HEK293 (cell line): Measurements from ENCODE around the gene C11orf71.

ENCODE experiments used
- YY1 ChIP-seq: fragments of 450-650 bp; formaldehyde crosslinking; IDR thresholded peaks from 2 replicates; pipeline ENCODE4 v1.5.1; 2018; ENCODE audit warnings: missing biosample characterization, missing genetic modification characterization
- ZNF121 ChIP-seq: fragments of 450-650 bp; formaldehyde crosslinking; IDR thresholded peaks from 2 replicates; pipeline ENCODE4 v1.5.1; 2016; ENCODE audit warnings: missing biosample characterization, missing genetic modification characterization
- ZNF529 ChIP-seq: fragments of 450-650 bp; formaldehyde crosslinking; IDR thresholded peaks from 2 replicates; pipeline ENCODE4 v1.5.1; 2017; ENCODE audit warnings: missing genetic modification characterization, missing biosample characterization; ENCODE audit not compliant: insufficient replicate concordance
- ZNF792 ChIP-seq: fragments of 450-650 bp; formaldehyde crosslinking; IDR thresholded peaks from 2 replicates; pipeline ENCODE4 v1.5.1; 2016; ENCODE audit warnings: missing biosample characterization, missing genetic modification characterization
- TF ChIP-seq, protein P1 (sequence below): fragments of 450-650 bp; formaldehyde crosslinking; IDR thresholded peaks from 2 replicates; pipeline ENCODE4 v1.5.1; 2016; ENCODE audit warnings: missing biosample characterization, missing genetic modification characterization
- TF ChIP-seq, protein P2 (sequence below): fragments of 450-650 bp; formaldehyde crosslinking; conservative IDR thresholded peaks from 2 replicates; pipeline ENCODE4 v1.5.1; 2016; ENCODE audit warnings: low read depth, missing biosample characterization, missing genetic modification characterization

DNA sequence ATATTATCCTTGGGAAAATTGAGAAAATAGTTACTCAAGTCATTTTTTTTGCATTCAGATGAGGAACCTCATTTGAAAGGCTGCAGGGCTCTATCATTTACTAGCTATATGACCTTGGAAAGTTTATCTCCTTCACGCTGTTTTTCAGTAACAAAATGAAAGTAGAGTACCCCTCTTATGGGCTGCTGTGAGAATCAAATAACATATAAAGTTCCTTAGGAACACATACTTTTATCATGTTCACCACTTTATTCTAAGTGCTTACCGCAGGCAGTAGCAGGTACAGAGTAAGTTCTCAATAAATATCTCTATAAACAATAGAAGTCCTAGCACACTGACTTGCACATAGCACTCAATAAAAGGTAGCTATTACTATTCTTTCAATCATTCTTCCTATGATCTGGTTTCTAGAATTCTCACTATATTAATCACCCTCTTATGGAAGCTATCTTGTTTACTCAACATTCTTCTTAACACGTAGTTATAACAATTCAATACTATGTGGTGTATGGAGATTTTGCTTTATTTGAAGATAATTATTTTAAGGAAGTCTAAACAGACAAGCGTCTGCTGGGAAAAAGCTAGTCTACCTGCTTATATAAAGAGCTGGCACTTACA is 1.9 kb downstream of the C11orf71 start:
- TF ChIP-seq ZNF121 = no peak
- TF ChIP-seq, protein P1, sequence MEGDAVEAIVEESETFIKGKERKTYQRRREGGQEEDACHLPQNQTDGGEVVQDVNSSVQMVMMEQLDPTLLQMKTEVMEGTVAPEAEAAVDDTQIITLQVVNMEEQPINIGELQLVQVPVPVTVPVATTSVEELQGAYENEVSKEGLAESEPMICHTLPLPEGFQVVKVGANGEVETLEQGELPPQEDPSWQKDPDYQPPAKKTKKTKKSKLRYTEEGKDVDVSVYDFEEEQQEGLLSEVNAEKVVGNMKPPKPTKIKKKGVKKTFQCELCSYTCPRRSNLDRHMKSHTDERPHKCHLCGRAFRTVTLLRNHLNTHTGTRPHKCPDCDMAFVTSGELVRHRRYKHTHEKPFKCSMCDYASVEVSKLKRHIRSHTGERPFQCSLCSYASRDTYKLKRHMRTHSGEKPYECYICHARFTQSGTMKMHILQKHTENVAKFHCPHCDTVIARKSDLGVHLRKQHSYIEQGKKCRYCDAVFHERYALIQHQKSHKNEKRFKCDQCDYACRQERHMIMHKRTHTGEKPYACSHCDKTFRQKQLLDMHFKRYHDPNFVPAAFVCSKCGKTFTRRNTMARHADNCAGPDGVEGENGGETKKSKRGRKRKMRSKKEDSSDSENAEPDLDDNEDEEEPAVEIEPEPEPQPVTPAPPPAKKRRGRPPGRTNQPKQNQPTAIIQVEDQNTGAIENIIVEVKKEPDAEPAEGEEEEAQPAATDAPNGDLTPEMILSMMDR = no peak
- TF ChIP-seq ZNF529 (tag by site-specific recombination) = no peak
- TF ChIP-seq YY1 (tag by site-specific recombination) = no peak
- TF ChIP-seq, protein P2, sequence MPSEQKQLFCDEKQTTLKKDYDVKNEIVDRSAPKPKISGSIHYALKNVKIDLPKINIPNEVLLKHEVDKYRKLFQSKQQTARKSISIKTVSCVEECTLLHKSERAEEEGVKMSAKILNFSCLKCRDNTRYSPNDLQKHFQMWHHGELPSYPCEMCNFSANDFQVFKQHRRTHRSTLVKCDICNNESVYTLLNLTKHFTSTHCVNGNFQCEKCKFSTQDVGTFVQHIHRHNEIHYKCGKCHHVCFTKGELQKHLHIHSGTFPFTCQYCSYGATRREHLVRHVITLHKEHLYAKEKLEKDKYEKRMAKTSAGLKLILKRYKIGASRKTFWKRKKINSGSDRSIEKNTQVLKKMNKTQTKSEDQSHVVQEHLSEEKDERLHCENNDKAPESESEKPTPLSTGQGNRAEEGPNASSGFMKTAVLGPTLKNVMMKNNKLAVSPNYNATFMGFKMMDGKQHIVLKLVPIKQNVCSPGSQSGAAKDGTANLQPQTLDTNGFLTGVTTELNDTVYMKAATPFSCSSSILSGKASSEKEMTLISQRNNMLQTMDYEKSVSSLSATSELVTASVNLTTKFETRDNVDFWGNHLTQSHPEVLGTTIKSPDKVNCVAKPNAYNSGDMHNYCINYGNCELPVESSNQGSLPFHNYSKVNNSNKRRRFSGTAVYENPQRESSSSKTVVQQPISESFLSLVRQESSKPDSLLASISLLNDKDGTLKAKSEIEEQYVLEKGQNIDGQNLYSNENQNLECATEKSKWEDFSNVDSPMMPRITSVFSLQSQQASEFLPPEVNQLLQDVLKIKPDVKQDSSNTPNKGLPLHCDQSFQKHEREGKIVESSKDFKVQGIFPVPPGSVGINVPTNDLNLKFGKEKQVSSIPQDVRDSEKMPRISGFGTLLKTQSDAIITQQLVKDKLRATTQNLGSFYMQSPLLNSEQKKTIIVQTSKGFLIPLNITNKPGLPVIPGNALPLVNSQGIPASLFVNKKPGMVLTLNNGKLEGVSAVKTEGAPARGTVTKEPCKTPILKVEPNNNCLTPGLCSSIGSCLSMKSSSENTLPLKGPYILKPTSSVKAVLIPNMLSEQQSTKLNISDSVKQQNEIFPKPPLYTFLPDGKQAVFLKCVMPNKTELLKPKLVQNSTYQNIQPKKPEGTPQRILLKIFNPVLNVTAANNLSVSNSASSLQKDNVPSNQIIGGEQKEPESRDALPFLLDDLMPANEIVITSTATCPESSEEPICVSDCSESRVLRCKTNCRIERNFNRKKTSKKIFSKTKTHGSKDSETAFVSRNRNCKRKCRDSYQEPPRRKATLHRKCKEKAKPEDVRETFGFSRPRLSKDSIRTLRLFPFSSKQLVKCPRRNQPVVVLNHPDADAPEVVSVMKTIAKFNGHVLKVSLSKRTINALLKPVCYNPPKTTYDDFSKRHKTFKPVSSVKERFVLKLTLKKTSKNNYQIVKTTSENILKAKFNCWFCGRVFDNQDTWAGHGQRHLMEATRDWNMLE (tag by site-specific recombination) = no peak
- TF ChIP-seq ZNF792 (tag by site-specific recombination) = no peak
